H1 (cell line): ENCODE results near the gene NT5C. TPM values are rescaled to one million over a fixed set of nuclear protein-coding genes. Genes with fewer than 3 reads are reported as not detected.

Source experiments
- CHD7 ChIP-seq: fragments of 300-600 bp; sonication (generic); IDR thresholded peaks from 2 replicates; pipeline ENCODE4 v1.7.1; 2012; ENCODE audit warnings: low read length, moderate library complexity, mild to moderate bottlenecking, inconsistent platforms; ENCODE audit not compliant: insufficient replicate concordance
- EGR1 ChIP-seq: IDR thresholded peaks from 2 replicates; pipeline ENCODE4 v1.6.1; 2011; ENCODE audit warnings: low read depth, low read length, borderline replicate concordance
- polyA plus RNA-seq, 7 experiments: library from polyadenylated mRNA; depleted of rRNA in 3 of 7; stranded (reverse) in 5 of 7; unstranded in 2 of 7; fragments of >200 nt in 5 of 7; fragments of 200-250 nt in 2 of 7; gene quantifications; 1 replicate in 5 of 7; 2 replicates in 1 of 7; 4 replicates in 1 of 7; pipeline versions ENCODE4 v1.2.1 to v1.2.3, GENCODE V29; 2011 to 2013; ENCODE audit warnings: missing spikeins in 2 of 7, mixed read lengths in 2 of 7
- total RNA-seq: library from RNA; stranded (reverse); fragmentation: NEBNext Ultra II Directional; extraction: Animal tissue kit (Norgen Biotek cat#: 25700); gene quantifications from 2 replicates; pipeline ENCODE4 v1.2.1, GENCODE V29; 2021

The NT5C gene
- total and polyA plus RNA-seq, 2 of the 8 experiments (the other 6 are each of a cell fraction or from before 2014, with no cell fraction given): 52.1 to 66.4 TPM

GRCh38 chr17:75176625-75177024, 45.1 kb upstream of the NT5C start (continued):
- TF ChIP-seq CHD7 (no peak), EGR1 (no peak)
